ENCODE measurements around the gene DRGX.

The DRGX gene

DNA sequence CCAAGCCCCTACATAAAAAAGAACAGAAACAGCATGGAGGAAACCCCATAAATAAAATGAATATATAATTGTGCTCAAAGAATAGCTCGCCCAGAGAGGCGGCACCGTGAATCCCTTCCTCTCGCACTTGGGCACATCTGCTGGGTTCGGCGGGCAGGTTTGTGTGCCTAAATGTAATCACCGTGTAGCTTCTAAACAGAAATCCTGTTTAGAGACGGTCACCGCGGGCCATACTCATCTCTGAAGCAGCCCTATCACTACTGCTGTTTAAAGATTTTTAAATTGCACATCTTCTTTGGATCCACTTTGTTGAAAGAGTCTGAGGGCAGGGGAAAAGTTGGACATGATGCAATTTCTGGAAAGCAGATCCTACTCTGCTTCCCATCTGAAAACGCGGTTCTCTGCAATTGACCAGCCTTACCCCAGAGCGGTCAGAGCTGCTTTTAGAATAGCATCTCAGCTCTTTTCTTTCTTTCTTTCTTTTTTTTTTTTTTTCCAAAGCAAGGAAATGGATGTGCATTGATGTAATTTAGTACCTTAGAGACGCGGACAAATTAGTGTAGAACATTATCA, 6.4 kb downstream of the DRGX start:
- no peak for TF ChIP-seq CTCF (IDR thresholded peaks at IDR 0.05; ENCODE audit: low read depth, low read length)
- Histone ChIP-seq H3K9me3 (ENCODE audit: severe bottlenecking) (no peaks in the 10 kb centered on the region), H3K36me3 (no peaks in the 10 kb centered on the region), H3K27ac (no peak overlapping the region), H3K4me3 (ENCODE audit: low read depth, low read length) (no peak overlapping the region), H3K27me3 (ENCODE audit: insufficient read depth, low read depth, severe bottlenecking) (peaks cover 15% of the 10 kb centered on the region)
- DNase-seq, result no peak

- H3K27ac ChIP-seq, result no peak overlapping the region
- no peak for DNase-seq
- peaks cover 7% of the 10 kb centered on the region for H3K27me3 ChIP-seq (ENCODE audit: insufficient read depth, low read depth, severe bottlenecking)
- no peak overlapping the region for H3K4me3 ChIP-seq (ENCODE audit: low read depth, low read length)
- TF ChIP-seq CTCF (IDR thresholded peaks at IDR 0.05; ENCODE audit: low read depth, low read length), result no peak
- no peaks in the 10 kb centered on the region for H3K9me3 ChIP-seq (ENCODE audit: severe bottlenecking)
- no peaks in the 10 kb centered on the region for H3K36me3 ChIP-seq
Measured at GRCh38 chr10:49388161-49388560, 7.7 kb downstream of the DRGX start.

- Histone ChIP-seq H3K27ac (no peak overlapping the region), H3K4me3 (ENCODE audit: low read depth, low read length) (no peak overlapping the region), H3K9me3 (ENCODE audit: severe bottlenecking) (no peaks in the 10 kb centered on the region), H3K27me3 (ENCODE audit: insufficient read depth, low read depth, severe bottlenecking) (peaks cover 7% of the 10 kb centered on the region), H3K36me3 (no peaks in the 10 kb centered on the region)
- DNase-seq, result no peak
- no peak for TF ChIP-seq CTCF (IDR thresholded peaks at IDR 0.05; ENCODE audit: low read depth, low read length)
Measured at GRCh38 chr10:49387071-49387470, 8.8 kb downstream of the DRGX start.

DNA sequence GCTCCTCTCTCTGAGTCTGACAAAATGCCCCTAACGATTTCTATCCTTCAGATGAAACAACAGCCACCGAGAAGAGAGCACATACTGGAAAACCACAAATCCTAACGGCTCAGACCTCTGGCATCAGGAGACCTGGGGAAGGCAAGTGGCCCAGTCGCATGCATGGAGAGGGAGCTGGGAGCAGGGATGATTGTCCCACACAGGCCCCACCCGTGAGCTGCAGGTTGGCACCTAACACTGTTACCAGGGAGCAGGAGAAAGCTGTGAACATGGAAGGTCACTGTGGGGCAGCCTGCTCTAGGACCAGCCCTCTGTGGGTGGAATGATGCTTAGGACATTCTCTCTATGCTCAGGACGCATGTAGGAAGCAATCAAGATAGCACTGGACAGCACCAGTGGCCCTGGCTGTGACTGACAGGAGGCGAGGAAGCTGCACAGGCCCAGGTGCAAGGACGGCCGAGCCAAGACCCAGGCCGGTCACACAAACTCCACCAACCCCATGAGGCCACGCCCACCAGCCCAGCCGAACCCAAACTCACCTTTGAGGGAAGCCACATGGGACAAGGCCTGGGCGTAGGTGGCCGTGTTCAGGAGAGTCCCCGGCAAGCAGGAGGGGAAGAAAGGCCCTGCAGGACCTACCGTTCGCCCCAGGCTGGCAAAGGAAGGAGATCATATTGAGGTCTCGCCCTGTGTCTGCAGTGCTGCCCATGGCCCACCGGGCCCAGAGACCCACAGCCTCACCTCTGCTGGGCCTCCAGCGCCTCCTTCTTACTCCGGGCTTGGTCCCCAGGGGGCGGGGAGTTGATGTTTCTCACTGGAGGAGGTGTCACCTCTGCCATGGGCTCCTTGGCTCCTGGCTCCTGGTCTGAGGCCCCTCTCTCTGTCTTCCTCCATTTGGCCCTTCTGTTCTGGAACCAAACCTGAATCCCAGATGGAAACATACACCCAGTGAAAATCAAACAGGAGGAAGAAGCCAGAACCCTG, 9.7 kb downstream of the DRGX start:
- TF ChIP-seq CTCF (IDR thresholded peaks at IDR 0.05; ENCODE audit: low read depth, low read length), result no peak
- Histone ChIP-seq H3K9me3 (ENCODE audit: severe bottlenecking) (no peaks in the 10 kb centered on the region), H3K27me3 (ENCODE audit: insufficient read depth, low read depth, severe bottlenecking) (peaks cover 4% of the 10 kb centered on the region), H3K4me3 (ENCODE audit: low read depth, low read length) (no peak overlapping the region), H3K27ac (no peak overlapping the region), H3K36me3 (no peaks in the 10 kb centered on the region)
- DNase-seq, result no peak

- Histone ChIP-seq H3K27me3 (ENCODE audit: insufficient read depth, low read depth, severe bottlenecking) (peaks cover 2% of the 10 kb centered on the region), H3K27ac (no peak overlapping the region), H3K9me3 (ENCODE audit: severe bottlenecking) (no peaks in the 10 kb centered on the region), H3K4me3 (ENCODE audit: low read depth, low read length) (no peak overlapping the region), H3K36me3 (no peaks in the 10 kb centered on the region)
- no peak for TF ChIP-seq CTCF (IDR thresholded peaks at IDR 0.05; ENCODE audit: low read depth, low read length)
- DNase-seq, result no peak
Measured at GRCh38 chr10:49384268-49384953, 11.5 kb downstream of the DRGX start.
